Posterior vena cava (tissue), 2 donors: Measurements from ENCODE around the gene GALNT2. TPM values are rescaled to one million over a fixed set of nuclear protein-coding genes. Genes with fewer than 3 reads are reported as not detected.

Source experiments
- DNase-seq: peaks from one replicate; pipeline ENCODE4 v3.0.0-alpha.2; 2020; ENCODE audit warnings: low spot score
- intact Hi-C, 2 donors: fragments of 100-400 bp; cut with DNase I; formaldehyde crosslinking; loops; one replicate each; pipeline versions ENCODE4 v1.14.1 to v1.14.2; 2022 to 2023
- total RNA-seq, 2 donors: library from RNA; stranded (reverse); fragmentation: NEBNext Ultra II Directional; extraction: Animal tissue kit (Norgen Biotek cat#: 25700); gene quantifications; one replicate each; pipeline ENCODE4 v1.2.1, GENCODE V29; 2021
- donor health status: DM: yes; HTN: yes; CAD: no.
- donor health status: DM: yes; HTN: yes; CAD: no.

The GALNT2 gene
- total RNA-seq, 2 donors from 2014 or later: 72.6 to 79.6 TPM

DNA sequence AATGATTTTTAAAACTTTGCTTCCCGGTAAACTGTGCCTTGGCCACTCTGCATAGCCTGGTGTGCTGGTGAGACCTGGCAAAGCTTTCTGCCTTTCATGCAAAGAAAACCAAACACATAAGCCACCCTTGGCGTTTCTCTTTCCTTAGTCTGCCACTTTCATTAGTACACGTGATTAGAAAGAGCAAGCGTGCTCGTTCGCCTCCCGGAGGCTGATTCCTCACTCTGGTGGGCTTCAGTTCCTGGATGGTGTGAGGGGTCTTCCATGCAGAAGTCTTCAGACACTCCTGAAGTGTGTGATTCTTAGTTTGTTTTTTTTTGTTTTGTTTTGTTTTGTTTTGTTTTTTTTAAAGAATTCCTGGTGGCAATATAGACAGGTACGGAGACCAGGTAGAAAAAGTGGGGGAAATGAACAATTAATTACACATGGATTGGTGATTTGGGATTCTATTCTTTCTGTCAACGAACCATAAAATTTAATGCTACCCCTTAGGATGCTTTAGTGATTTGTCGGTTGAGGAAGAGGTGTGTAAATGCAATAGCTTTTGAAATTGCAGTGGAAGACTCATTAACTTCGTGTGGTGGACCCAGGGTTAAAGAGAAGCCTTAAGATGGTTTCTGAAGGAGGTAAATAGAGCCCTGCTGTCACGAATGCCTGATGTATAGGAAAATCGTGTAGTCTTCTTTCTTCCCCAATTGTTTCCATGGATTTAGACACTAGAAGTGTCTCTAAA is 2.1 kb downstream of the GALNT2 start:
- intact Hi-C loops: loop anchor here in 1 of 2 donors (10.0 kb wide), 1 partner anchor 204 kb away; no protein-coding TSS in a partner anchor

DNA sequence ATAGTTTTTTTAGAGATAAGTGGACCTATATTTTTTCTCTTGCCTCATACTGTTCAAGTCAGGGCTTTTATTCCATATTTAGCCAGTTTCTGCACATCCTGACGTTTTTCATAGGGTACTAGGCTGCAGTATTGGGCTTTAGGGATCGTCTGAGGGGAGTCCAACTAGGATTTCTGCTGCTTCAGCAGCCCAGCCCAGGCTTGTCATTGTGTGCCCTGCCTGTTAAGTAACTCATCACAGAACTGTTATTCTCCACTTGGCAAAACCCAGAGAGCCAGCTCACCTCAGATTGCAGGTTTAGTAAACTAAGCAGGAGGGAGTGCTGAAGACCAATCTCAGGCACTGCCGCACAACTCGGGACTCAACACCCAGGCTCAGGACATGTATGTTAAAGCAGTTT is 2.8 kb downstream of the GALNT2 start:
- intact Hi-C loops: loop anchor here in 1 of 2 donors (10.0 kb wide), 1 partner anchor 205 kb away; no protein-coding TSS in a partner anchor
- DNase-seq: no peak

More for the DNA sequence above, 2.1 kb downstream of the GALNT2 start:
- DNase-seq: no peak

DNA sequence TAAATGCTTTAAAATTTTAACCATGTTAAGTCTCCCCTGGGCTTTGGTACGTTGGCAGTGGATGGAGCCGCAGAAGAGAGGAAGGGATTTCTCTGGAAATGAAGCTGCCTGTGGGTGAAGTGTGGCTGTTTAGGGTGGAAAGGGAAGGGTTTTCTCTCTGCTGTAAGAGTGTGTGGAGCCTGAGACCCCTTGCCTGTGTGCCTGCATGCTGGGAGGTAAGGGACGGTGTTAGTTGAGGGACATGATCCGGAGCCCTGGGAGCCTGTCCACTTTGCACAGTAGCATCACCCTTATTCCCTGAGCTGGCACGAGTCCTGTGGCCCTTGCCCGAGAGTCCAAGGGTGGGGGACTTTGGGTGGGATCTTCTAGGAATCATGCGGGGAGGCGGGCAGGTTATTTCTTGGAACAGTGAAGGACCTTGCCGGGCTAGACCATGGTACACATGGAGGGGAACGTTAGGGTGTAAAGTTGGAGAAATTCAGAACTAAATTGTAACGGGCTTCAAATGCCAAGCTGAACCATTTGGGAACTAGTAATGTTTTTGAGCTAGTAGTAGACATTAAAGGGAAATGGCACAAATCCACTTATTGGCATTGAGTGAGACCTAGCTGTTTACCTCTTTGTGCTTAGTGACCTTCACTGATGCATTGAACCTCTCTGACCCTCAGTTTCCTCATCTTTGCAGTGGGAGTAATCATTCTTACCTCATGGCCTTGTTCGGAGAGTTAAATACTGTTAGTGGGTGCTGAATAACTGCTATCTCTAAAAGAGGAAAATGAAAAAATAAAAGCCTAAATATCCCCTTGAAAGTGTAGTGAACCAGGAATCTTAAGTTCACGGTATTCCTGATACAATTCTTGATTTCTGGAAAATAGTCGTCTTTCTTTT is 3.5 kb downstream of the GALNT2 start:
- intact Hi-C loops: no loop called here
- no peak for DNase-seq

- intact Hi-C loops: no loop called here
- DNase-seq: no peak
These were observed 4.3 kb downstream of the GALNT2 start for GRCh38 chr1:230071316-230071715.

- intact Hi-C loops: no loop called here
- no peak for DNase-seq
These were observed 5.3 kb downstream of the GALNT2 start for GRCh38 chr1:230072296-230072695.

DNA sequence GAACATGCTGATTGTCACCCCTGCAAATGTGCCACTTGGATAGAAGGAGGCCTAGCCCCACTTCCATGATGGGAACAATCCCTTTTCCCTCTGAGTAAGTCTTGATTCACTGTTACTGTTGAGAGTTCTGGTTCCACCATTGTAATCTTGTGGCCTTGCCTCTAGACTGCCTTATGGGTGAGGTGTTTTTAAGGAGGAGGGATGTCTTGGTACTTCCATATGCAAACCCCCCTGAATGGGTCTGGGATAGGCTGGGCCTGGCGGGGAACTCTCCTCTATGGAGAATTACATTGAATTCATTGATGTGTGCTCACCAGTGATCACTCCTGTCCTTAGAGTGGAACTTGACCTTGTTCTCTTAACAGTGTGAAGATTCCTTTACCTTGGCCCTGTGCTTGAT is 5.8 kb downstream of the GALNT2 start:
- intact Hi-C loops: no loop called here
- DNase-seq: no peak

DNA sequence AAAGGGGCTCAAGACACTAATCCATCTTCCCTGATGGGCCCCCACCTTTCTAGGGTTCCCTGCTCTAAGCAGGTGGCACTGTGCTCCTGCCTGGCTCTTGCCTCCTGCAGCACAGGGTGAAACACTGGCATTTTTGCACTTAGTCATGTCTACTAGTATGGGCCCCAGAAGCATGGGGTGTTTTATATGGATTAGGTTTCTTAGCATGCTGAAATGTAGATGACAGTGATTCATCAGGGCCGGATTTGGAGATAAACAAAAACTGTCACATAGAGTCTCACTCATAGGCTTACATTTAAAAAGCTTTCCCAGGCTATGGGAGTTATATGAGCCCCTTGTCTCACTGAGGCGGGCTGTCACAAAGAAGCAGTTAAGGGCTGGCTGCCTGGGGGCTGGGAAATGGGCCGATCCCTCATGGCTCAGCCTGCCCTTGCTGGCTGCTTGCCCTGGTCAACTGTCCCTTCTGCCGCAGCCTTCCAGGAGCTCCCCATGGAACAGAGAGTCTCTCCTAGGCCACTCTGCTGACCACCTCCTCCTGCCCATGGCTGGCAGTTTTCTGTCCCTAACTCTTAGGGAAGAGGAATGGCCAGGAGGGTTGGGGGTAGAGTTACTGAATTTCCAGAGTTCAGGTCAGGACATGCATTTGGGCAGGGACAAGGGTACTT is 6.5 kb downstream of the GALNT2 start:
- intact Hi-C loops: no loop called here
- no peak for DNase-seq

GRCh38 chr1:230074270-230074669 is 7.2 kb downstream of the GALNT2 start:
- no peak for DNase-seq
- intact Hi-C loops: no loop called here

- DNase-seq: no peak
- intact Hi-C loops: no loop called here
These were observed 7.7 kb downstream of the GALNT2 start for GRCh38 chr1:230074762-230075161.

DNA sequence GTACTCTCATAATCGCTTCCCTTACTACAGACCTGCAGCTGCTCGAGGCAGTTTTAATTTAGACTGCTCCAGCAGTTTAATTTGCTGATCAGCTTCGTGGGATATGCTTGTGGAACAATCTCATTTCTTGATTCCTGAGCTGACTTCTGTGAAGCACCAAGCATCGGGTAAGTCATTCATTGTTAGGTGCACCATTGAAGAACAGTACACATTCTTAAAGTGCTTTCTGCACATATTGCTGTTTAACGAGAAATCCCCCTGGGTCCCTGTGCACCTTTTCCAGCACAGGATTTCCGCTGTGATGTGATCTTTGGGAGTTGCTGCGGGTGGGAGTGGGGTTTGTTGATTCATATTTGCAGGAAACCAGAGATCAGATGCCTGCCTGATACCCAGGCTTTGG is 9.1 kb downstream of the GALNT2 start:
- DNase-seq: no peak
- intact Hi-C loops: no loop called here

- intact Hi-C loops: no loop called here
- no peak for DNase-seq
These were observed 10.0 kb downstream of the GALNT2 start for GRCh38 chr1:230077011-230077410.

- no peak for DNase-seq
- intact Hi-C loops: no loop called here
These were observed 10.6 kb downstream of the GALNT2 start for GRCh38 chr1:230077436-230078213.

- intact Hi-C loops: no loop called here
- no peak for DNase-seq
These were observed 12.4 kb downstream of the GALNT2 start for GRCh38 chr1:230079199-230080024.

DNA sequence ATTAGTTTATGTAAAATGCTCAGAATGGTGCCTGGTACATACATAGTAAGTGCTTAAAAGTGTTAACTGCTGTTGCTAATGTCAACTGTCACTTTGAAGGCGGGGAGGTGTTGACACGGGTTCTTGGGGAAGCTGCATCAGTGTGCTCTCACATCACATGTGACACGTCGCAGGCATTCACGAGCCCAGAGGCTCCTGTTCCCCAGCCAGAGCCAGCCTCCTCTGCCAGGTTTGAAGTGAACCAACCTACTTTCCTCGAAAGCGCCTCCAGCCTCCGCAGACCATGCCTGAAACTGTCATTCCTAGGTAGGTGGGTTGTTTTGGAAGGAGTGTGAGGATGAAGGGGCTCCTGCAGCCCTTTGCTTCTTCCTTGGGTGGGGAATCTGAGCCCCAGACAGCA is 13.8 kb downstream of the GALNT2 start:
- DNase-seq: no peak

DNA sequence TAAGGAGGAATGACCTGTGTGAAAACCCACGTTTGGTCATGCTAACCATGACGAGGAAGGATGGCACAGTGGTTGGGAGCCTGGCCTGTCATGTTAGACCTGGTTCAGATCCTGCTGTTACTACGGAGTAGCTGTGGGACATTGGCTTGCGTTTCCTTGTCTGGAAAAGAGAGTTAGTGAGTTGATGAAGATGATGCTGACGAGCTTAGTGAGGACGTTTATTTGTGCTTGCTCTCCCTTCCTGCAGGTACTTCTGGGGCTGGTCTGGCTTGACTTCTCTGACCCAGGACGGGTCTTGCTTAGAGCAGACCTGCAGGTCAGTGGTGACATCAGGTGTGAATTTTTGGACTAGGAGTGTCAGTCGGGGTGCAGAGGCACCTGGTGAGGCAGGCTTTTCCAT is 14.7 kb downstream of the GALNT2 start:
- no peak for DNase-seq
- intact Hi-C loops: no loop called here

More for the DNA sequence above, 13.8 kb downstream of the GALNT2 start:
- intact Hi-C loops: no loop called here

- DNase-seq: no peak
- intact Hi-C loops: no loop called here
These were observed 15.2 kb downstream of the GALNT2 start for GRCh38 chr1:230082211-230082610.

DNA sequence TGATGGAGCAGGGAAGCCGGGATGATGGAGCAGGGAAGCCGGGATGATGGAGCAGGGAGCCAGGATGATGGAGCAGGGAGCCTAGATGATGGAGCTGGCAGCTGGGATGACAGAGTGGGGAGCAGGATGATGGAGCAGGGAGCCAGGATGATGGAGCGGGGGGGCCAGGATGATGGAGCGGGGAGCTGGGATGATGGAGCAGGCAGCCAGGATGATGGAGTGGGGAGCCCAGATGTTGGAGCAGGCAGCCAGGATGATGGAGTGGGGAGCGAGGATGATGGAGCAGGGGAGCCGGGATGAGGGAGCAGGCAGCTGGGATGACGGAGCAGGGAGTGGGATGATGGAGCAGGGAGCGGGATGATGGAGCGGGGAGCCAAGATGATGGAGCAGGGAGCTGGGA is 16.0 kb downstream of the GALNT2 start:
- DNase-seq: no peak
- intact Hi-C loops: no loop called here

DNA sequence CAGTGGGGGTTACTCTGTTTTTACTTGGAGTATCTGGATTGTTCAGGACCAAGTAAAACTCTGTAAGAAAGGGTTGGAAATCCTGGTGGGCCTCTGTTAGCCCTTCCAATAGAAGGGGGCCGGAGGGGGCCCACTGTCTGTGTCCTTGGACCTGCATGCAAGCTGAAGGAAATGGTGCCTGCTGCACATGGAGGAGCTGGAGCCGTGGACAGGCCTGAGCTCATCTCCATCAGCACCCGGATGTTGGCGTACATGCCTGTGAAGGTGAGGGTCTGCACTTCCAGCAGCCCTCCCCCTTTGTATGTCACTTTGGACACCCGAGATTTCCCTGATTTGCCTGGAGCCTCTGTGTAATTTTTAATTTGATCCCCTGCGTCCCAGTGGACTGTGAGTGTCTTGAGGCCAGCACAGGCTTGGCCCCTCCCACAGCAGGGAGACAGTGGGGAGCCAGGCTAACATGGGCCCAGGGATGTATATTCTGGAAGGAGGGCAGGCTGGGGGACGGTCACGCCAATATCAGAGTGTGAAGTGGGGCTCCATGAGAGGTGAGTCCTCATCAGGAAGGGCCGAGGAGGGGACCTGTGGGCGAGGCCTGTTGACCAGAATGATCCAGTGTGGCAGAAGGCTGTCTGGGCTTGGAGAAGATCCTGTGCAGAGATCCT is 16.8 kb downstream of the GALNT2 start:
- no peak for DNase-seq

More for the DNA sequence above, 16.8 kb downstream of the GALNT2 start:
- intact Hi-C loops: no loop called here
